Lower leg skin (tissue), 3 donors: ENCODE data around the gene ZNF341.

ENCODE experiments used
- CTCF ChIP-seq, 3 donors: fragments of 450-650 bp; IDR thresholded peaks; one replicate each; pipeline ENCODE4 v1.5.1; 2016; ENCODE audit warnings: antibody characterized with exemption in 3 of 3, mild to moderate bottlenecking in 3 of 3, moderate library complexity in 2 of 3
- POLR2A ChIP-seq, 2 donors: fragments of 450-650 bp; IDR thresholded peaks; one replicate each; pipeline ENCODE4 v1.6.1; 2016 to 2017; ENCODE audit warnings: antibody characterized with exemption in 2 of 2, mild to moderate bottlenecking in 1 of 2, moderate library complexity in 1 of 2

GRCh38 chr20:33721391-33722140 is 10.2 kb upstream of the ZNF341 start:
- no peak for TF ChIP-seq CTCF (IDR thresholded peaks at IDR 0.05)
- TF ChIP-seq POLR2A (IDR thresholded peaks at IDR 0.05), result no peak
